Stimulated activated CD4-positive, alpha-beta T cell treated with anti-CD3 and anti-CD28 coated beads, Interleukin-2, amount 100 ng/mL, for 24 hours (primary cell): ENCODE results near the gene MAOB.
A peak's percentile ranks its signal among the peaks of the same experiment; 100 is the strongest.
"Not testable (repeated sequence)": the region's sequence is repeated elsewhere in the genome, so short reads cannot be mapped to it uniquely, and the experiment has no call there.

Source experiments
- DNase-seq, 2 donors: peaks; one replicate each; pipeline ENCODE4 v3.0.0-alpha.2; 2020

Gene MAOB

GRCh38 chrX:43750248-43750676, 132.0 kb downstream of the MAOB start:
- DNase-seq, result peak; percentile 10 to 29

GRCh38 chrX:43747476-43747875, 134.8 kb downstream of the MAOB start:
- no peak for DNase-seq

DNA sequence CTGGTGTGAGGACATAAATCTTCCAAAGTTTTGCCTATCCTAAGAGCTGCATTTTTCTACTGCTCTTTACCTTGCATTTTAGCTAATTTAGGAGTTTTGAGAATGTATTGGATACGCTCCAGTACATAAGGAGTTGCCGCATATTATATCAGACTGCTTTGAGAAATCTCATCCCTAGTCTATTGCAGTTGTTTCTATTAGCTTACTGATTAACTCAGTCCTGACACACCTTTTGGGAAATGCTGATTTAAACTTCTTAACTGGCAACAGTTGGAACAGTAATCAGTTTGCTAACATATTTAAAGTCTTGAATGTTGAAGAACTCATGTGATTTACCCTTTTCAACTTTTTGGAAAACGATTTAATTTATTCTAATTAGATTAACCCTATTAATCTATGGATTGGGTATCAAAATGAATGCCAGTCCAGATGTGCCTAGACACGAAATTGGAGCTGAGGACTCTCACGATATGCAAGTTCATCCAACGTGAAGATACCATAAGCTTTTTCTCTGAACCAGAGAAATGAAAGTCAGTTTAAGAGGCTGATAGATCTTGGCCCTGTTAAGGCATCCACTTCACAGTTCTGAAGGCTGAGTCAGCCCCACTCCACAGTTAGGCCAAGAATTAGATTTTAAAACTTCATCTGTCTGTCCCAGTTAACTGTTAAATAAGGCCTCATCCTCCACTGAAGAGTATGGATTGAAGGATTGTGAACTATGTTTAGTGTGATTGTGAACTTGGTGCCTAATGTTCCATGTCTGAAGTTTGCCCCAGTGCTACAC, 136.1 kb downstream of the MAOB start:
- DNase-seq, result no peak

- no peak for DNase-seq
Observed at GRCh38 chrX:43744284-43744683, 138.0 kb downstream of the MAOB start.

GRCh38 chrX:43743100-43743822, 139.0 kb downstream of the MAOB start:
- DNase-seq, result no peak

- DNase-seq, result no peak
Observed at GRCh38 chrX:43741843-43742573, 140.2 kb downstream of the MAOB start.

DNA sequence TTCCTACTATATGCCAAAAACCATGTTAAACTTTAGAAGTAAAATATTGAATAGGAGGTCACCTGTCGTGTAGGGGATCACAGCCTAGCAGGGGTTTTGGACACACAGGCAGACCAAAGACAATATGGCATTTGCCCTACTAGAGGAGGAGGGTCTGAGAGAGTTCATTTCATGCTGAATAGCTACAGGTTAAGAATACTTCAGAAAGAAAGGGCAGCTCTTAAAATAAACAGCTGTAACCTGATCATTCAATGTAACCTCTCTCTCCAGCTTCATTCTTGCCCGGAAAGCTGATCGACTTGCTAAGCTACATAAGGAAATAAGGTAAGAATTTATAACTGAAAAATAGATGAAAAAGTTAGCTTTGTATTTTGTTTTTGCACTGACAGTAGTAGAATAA, 146.3 kb downstream of the MAOB start:
- DNase-seq, result no peak

GRCh38 chrX:43735534-43735933, 146.7 kb downstream of the MAOB start:
- DNase-seq, result no peak

GRCh38 chrX:43734444-43734843, 147.8 kb downstream of the MAOB start:
- no peak for DNase-seq

GRCh38 chrX:43733699-43734098, 148.6 kb downstream of the MAOB start:
- no peak for DNase-seq

GRCh38 chrX:43731086-43731485, 151.2 kb downstream of the MAOB start:
- DNase-seq, result no peak

DNA sequence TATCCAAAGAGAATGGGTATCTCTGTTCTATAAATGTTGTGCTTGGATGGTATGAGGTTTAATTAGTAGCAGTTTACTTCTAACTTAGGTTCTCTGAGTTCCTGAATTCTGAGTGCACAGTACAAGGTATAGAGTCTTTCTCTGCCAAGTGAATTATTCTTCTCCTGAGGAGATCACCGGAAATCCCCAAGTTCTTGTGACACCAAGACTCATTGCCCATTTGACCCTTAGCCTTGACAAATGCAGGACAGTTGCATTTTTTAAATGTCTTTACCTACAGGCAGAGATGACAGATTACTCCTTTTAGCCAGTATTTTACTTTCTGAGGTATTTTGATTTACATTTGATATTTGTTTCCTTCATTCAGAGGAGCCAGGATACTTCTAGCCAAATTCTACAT, 153.3 kb downstream of the MAOB start:
- DNase-seq, result no peak

GRCh38 chrX:43728002-43728401, 154.2 kb downstream of the MAOB start:
- DNase-seq, result no peak

DNA sequence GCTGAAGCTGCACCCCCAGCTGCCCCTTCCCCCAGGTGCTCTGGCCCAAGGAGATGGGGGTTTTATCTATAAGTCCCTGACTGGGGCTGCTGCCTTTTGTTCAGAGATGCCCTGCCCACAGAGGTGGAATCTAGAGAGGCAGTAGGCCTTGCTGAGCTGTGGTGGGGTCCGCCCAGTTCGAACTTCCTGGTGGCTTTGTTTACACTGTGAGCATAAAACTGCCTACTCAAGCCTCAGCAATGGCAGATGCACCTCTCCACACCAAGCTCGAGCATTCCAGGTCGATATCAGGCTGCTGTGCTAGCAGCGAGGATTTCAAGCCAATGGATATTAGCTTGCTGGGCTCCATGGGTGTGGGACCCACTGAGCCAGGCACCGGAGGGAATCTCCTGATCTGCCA, 155.0 kb downstream of the MAOB start:
- DNase-seq, result not testable (repeated sequence)

GRCh38 chrX:43725227-43725626, 157.0 kb downstream of the MAOB start:
- not testable (repeated sequence) for DNase-seq

DNA sequence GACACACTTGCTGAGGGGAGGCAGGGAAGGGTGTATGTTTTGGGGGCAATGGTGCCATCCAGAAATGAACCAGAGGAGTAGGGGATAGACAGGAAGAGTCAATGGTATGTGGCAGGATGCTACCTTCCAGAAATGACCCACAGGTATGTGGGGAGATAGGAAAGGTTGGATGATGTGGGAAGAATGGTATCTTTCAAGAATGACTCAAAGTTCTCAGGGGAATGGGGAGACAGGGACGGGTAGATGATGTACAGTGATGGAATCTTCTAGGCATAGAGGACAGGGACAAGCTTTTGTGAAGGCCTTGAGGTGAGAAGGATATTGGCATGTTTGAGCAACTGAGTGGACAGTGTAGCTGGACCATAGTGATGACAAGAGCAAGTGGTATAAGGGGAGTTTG, 161.3 kb downstream of the MAOB start:
- DNase-seq, result no peak

GRCh38 chrX:43720082-43720481, 162.2 kb downstream of the MAOB start:
- DNase-seq, result no peak

- no peak for DNase-seq
Observed at GRCh38 chrX:43718956-43719355, 163.3 kb downstream of the MAOB start.

DNA sequence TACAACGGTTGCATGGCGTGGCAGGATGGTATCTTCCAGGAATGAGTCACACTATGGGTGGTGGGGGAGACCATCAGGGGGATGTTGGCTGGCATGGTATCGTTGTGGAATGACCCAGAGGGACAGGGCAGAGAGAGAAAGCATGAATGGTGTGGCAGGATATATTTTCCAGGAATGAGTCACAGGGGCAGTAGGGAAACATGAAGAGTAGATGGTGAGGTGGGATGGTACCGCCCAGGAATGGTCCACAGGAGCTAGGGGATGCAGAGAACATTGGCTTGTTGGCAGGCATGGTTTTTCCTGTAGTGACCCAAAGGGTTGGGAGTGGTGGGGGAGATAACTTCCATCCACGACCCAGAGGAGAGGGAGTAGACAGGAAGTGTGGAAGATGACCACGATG, 163.7 kb downstream of the MAOB start:
- no peak for DNase-seq

DNA sequence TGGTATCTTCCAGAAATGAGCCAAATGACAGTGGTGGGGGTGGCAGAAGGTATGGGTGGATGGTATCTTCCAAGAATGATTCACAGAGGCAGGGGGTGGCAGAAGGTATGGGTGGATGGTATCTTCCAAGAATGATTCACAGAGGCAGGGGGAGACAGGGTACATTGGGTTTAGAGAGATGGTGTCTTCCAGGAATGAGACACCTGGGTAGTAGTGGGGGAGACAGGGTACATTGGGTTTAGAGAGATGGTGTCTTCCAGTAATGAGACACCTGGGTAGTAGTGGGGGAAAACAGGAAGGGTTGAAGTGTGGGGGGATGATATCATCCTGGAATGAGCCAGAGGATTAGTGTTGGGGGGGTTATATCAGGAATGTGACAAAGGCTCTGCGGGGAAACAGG, 164.2 kb downstream of the MAOB start:
- no peak for DNase-seq

GRCh38 chrX:43717161-43717560, 165.1 kb downstream of the MAOB start:
- no peak for DNase-seq

DNA sequence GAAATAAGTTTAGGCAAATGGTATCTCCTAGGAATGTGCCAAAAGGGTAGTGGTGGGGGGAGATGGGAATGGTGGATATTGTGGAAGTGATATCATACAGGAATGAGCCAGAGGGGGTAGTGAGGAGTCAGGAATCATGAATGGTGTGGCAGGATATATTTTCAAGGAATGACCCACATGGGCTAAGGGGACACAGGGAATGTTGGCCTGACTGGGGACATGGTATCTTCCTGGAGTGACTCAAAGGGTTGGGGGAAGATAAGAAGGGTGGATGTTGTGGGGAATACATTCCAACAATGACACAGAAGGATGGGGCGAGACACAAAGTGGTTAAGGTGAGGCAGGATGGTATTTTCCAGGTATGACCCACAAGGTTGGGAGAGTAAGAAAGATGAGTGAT, 165.6 kb downstream of the MAOB start:
- no peak for DNase-seq
